Parathyroid adenoma (tissue), 2 donors: ENCODE data around the gene CHST15.

Experiments used
- H2AFZ ChIP-seq: fragments of 300-600 bp; sonication (generic); one replicate; pipeline ENCODE4 v1.7.0; 2017; ENCODE audit warnings: antibody characterized with exemption, mild to moderate bottlenecking
- H3K27ac ChIP-seq: fragments of 300-600 bp; sonication (generic); one replicate; pipeline ENCODE4 v1.7.0; 2017
- H3K27me3 ChIP-seq: fragments of 300-600 bp; sonication (generic); one replicate; pipeline ENCODE4 v1.7.0; 2017; ENCODE audit warnings: low read length; ENCODE audit not compliant: control insufficient read depth, insufficient read depth
- H3K36me3 ChIP-seq: fragments of 300-600 bp; sonication (generic); one replicate; pipeline ENCODE4 v1.7.0; 2017; ENCODE audit warnings: low read length; ENCODE audit not compliant: control insufficient read depth, insufficient read depth
- H3K4me1 ChIP-seq: fragments of 300-600 bp; sonication (generic); one replicate; pipeline ENCODE4 v1.7.0; 2017; ENCODE audit warnings: control low read depth
- H3K4me2 ChIP-seq: fragments of 300-600 bp; sonication (generic); one replicate; pipeline ENCODE4 v1.7.0; 2017; ENCODE audit warnings: low read length
- H3K4me3 ChIP-seq: fragments of 300-600 bp; sonication (generic); one replicate; pipeline ENCODE4 v1.7.0; 2017; ENCODE audit warnings: low read depth, low read length
- H3K79me2 ChIP-seq: fragments of 300-600 bp; sonication (generic); one replicate; pipeline ENCODE4 v1.7.0; 2017; ENCODE audit warnings: control low read depth
- H3K9ac ChIP-seq: fragments of 300-600 bp; sonication (generic); one replicate; pipeline ENCODE4 v1.7.0; 2017; ENCODE audit warnings: mild to moderate bottlenecking
- H3K9me3 ChIP-seq: fragments of 300-600 bp; sonication (generic); one replicate; pipeline ENCODE4 v1.7.0; 2017; ENCODE audit warnings: low read length; ENCODE audit not compliant: control insufficient read depth
- CTCF ChIP-seq: fragments of 300-600 bp; sonication (generic); IDR thresholded peaks from one replicate; pipeline ENCODE4 v1.7.0; 2017; ENCODE audit warnings: antibody characterized with exemption, mild to moderate bottlenecking
- donor health status: primary hyperparathyroidism.

CHST15 gene

GRCh38 chr10:124056337-124056980 is 36.9 kb downstream of the CHST15 start:
- Histone ChIP-seq H3K4me2 (no peak overlapping the region), H3K9me3 (no peaks in the 10 kb centered on the region), H3K27me3 (no peaks in the 10 kb centered on the region), H3K4me3 (no peak overlapping the region), H2AFZ (no peak overlapping the region), H3K79me2 (no peaks in the 10 kb centered on the region), H3K36me3 (no peaks in the 10 kb centered on the region), H3K4me1 (no peaks in the 10 kb centered on the region), H3K27ac (no peak overlapping the region), H3K9ac (no peak overlapping the region)
- TF ChIP-seq CTCF: no peak

- H2AFZ ChIP-seq: no peak overlapping the region
- no peak overlapping the region for H3K9ac ChIP-seq
- H3K27me3 ChIP-seq: no peaks in the 10 kb centered on the region
- no peak for TF ChIP-seq CTCF
- H3K4me2 ChIP-seq: no peak overlapping the region
- no peaks in the 10 kb centered on the region for H3K79me2 ChIP-seq
- H3K27ac ChIP-seq: no peak overlapping the region
- H3K4me3 ChIP-seq: no peak overlapping the region
- no peaks in the 10 kb centered on the region for H3K9me3 ChIP-seq
- no peaks in the 10 kb centered on the region for H3K36me3 ChIP-seq
- no peaks in the 10 kb centered on the region for H3K4me1 ChIP-seq
These were observed 39.4 kb downstream of the CHST15 start for GRCh38 chr10:124053971-124054370.

DNA sequence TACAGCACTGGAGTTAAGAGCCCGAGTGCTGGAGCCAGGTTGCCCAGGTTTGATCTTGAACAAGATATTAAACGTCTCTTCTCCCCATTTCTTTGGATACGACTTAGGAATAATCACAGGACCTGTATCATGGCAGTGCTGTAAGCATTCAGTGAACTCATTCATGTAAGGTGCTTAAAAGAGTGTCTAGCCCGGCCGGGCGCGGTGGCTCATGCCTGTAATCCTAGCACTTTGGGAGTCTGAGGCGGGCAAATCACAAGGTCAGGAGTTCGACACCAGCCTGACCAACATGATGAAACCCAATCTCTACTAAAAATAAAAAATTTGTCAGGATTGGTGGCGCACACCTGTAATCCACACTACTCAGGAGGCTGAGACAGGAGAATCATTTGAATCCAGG is 40.8 kb downstream of the CHST15 start:
- Histone ChIP-seq H2AFZ (no peak overlapping the region), H3K4me1 (no peaks in the 10 kb centered on the region), H3K9me3 (no peaks in the 10 kb centered on the region), H3K27ac (no peak overlapping the region), H3K36me3 (no peaks in the 10 kb centered on the region), H3K4me3 (no peak overlapping the region), H3K4me2 (no peak overlapping the region), H3K27me3 (no peaks in the 10 kb centered on the region), H3K9ac (no peak overlapping the region), H3K79me2 (no peaks in the 10 kb centered on the region)
- TF ChIP-seq CTCF: no peak

DNA sequence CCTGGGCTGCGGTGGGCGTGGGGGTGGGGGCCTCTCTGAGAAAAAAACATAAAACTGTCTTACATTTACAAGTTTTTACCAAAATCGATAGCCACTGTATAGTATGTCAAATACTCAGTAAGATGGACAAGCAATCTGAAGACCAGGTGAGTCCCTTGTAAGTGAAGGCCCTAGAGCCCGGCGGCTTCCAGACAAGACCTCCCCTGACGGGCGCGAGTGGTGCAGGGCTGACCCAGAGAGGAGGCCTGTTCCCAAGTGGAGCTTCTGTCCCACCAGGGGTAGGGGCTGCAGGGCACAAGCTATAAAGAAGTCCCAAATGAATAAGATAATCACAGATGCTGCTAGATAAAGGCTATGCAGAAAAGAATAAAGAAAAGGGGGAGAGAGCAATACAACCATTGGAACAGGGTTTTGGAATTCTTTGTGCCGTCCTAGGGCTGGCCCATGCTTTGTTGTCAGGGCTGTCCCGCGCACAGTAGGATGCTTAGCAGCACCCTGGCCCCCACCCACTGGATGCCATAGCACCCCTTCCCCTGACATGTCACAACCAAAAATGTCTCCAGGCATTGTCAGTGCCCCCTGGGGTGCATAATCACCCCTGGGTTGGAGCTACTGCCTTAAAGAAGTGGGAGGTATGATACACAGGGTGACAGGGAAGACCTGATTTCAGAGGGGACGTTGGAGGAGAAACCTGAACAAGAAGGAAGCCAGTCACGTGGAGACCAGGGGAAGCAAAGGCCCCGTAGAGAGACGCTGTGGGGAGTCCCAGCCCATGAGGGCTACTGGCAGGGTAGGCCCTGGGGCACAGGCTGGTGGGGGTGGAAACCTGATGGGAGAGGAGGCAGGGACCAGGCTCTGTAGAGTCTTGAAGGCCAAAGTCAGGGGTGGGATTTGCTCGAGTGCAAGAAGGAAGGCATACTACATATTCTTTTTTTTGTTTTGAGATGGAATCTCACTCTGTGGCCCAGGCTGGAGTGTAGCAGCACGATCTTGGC is 43.1 kb downstream of the CHST15 start:
- Histone ChIP-seq H3K27ac (no peak overlapping the region), H3K36me3 (no peaks in the 10 kb centered on the region), H3K4me1 (no peaks in the 10 kb centered on the region), H3K4me2 (no peak overlapping the region), H3K79me2 (no peaks in the 10 kb centered on the region), H3K9me3 (no peaks in the 10 kb centered on the region), H3K9ac (no peak overlapping the region), H3K4me3 (no peak overlapping the region), H3K27me3 (no peaks in the 10 kb centered on the region), H2AFZ (no peak overlapping the region)
- TF ChIP-seq CTCF: no peak
